GM19025 (cell line): ENCODE results near the gene NEK2.
"Not testable (repeated sequence)": the region's sequence is repeated elsewhere in the genome, so short reads cannot be mapped to it uniquely, and the experiment has no call there.

Experiments used
- ATAC-seq: cut with Tn5 transposase; IDR thresholded peaks from one replicate; pipeline ENCODE4 v1.9.1; 2021; ENCODE audit warnings: mild to moderate bottlenecking, low read depth, moderate library complexity; ENCODE audit not compliant: unreplicated experiment

The NEK2 gene

GRCh38 chr1:211695135-211695816 lies 19.9 kb upstream of the NEK2 start:
- ATAC-seq: no peak

GRCh38 chr1:211693911-211694310 lies 18.5 kb upstream of the NEK2 start:
- ATAC-seq: not testable (repeated sequence)

GRCh38 chr1:211688421-211688820 lies 13.0 kb upstream of the NEK2 start:
- no peak for ATAC-seq

GRCh38 chr1:211687462-211688215 lies 12.2 kb upstream of the NEK2 start:
- ATAC-seq: no peak

- no peak for ATAC-seq
Measured at GRCh38 chr1:211685823-211686222, 10.4 kb upstream of the NEK2 start.

- no peak for ATAC-seq
Measured at GRCh38 chr1:211684791-211685190, 9.4 kb upstream of the NEK2 start.

- no peak for ATAC-seq
Measured at GRCh38 chr1:211684331-211684730, 8.9 kb upstream of the NEK2 start.

- no peak for ATAC-seq
Measured at GRCh38 chr1:211683396-211684297, 8.2 kb upstream of the NEK2 start.

- ATAC-seq: not testable (repeated sequence)
Measured at GRCh38 chr1:211682186-211682585, 6.8 kb upstream of the NEK2 start.

- peak; percentile 81 for ATAC-seq
Measured at GRCh38 chr1:211680752-211681327, 5.4 kb upstream of the NEK2 start.

- no peak for ATAC-seq
Measured at GRCh38 chr1:211677659-211678058, 2.2 kb upstream of the NEK2 start.

- no peak for ATAC-seq
Measured at GRCh38 chr1:211676761-211677160, 1.3 kb upstream of the NEK2 start.

GRCh38 chr1:211676106-211676583 lies 724 bp upstream of the NEK2 start:
- ATAC-seq: no peak

GRCh38 chr1:211667065-211667617 lies 8.3 kb downstream of the NEK2 start:
- no peak for ATAC-seq

GRCh38 chr1:211660718-211661222 lies 14.7 kb downstream of the NEK2 start:
- ATAC-seq: no peak

GRCh38 chr1:211656728-211657127 lies 18.7 kb downstream of the NEK2 start:
- no peak for ATAC-seq

GRCh38 chr1:211654838-211655787 lies 20.3 kb downstream of the NEK2 start:
- no peak for ATAC-seq

- no peak for ATAC-seq
Measured at GRCh38 chr1:211653959-211654496, 21.4 kb downstream of the NEK2 start.

GRCh38 chr1:211653293-211653692 lies 22.1 kb downstream of the NEK2 start:
- ATAC-seq: no peak
